ENCODE measurements around the gene NAA60. TPM values are rescaled to one million over a fixed set of nuclear protein-coding genes. Genes with fewer than 3 reads are reported as not detected.
"Not testable (repeated sequence)": the region's sequence is repeated elsewhere in the genome, so short reads cannot be mapped to it uniquely, and the experiment has no call there.

The NAA60 gene
- total and polyA plus RNA-seq, 2 of the 13 experiments (the other 11 are each of a cell fraction or from before 2014, with no cell fraction given), result 14.7 to 32.0 TPM

DNA sequence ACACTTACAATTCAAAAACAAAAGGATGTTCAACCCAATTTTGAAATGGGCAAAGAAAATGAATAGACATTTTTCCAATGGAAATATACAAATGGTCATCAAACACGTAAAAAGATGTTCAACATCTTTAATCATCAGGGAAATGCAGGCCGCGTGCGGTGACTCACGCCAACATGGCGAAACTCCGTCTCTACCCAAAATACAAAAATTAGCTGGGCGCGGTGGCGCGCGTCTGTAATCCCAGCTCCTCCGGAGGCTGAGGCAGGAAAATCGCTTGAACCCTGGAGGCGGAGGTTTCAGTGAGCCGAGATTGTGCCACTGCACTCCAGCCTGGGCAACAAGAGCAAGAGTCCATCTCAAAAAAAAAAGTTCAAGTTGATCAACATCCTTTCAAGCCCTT, 55.5 kb downstream of the NAA60 start (continued):
- TF ChIP-seq ZNF451 (CRISPR knock-in tag; IDR thresholded peaks at IDR 0.05), result no peak
- TF ChIP-seq GTF2F1 (IDR thresholded peaks at IDR 0.05; ENCODE audit: low read length), result no peak
- TF ChIP-seq ZSCAN29 (CRISPR knock-in tag; conservative IDR thresholded peaks at IDR 0.05), result no peak
- no peak for TF ChIP-seq CHCHD3 (CRISPR knock-in tag; IDR thresholded peaks at IDR 0.05)
- TF ChIP-seq DPF2 (CRISPR knock-in tag; IDR thresholded peaks at IDR 0.05; ENCODE audit: borderline replicate concordance, low read depth), result no peak
- TF ChIP-seq CC2D1A (CRISPR knock-in tag; IDR thresholded peaks at IDR 0.05), result no peak
- TF ChIP-seq RFXANK (CRISPR knock-in tag; IDR thresholded peaks at IDR 0.05), result no peak

- H2AFZ ChIP-seq (ENCODE audit: low read length); ATAC-seq; FAIRE-seq; H3K79me2 ChIP-seq (ENCODE audit: insufficient read depth, low read length); DNase-seq (ENCODE audit: low spot score); H3K9me3 ChIP-seq (ENCODE audit: low read length); H3K36me3 ChIP-seq (replicated peaks in 1 of 2; ENCODE audit: control insufficient read depth in 1 of 2, insufficient read depth in 2 of 2, low read length in 2 of 2); H3K27me3 ChIP-seq (ENCODE audit: control insufficient read depth in 1 of 2, insufficient read depth in 2 of 2, low read length in 2 of 2); H4K20me1 ChIP-seq (ENCODE audit: insufficient read depth, low read length); in situ Hi-C loops (cut with HindIII; ENCODE audit: extremely low pct_ligation_motif_present, low pct_unique_long_range_greater_than_20kb): not testable (repeated sequence)
- Histone ChIP-seq H3K4me3 (replicated peaks in 1 of 3; ENCODE audit: insufficient read depth in 1 of 3, low read depth in 2 of 3, low read length in 3 of 3) (peak overlapping the region; percentile 68 to 81 (median 70)), H3K4me2 (ENCODE audit: low read depth, low read length) (peak overlapping the region; percentile 72), H3K9ac (ENCODE audit: insufficient read depth, low read depth, low read length) (peak overlapping the region; percentile 71), H3K4me1 (ENCODE audit: insufficient read depth, low read length) (peaks cover 15% of the 10 kb centered on the region), H3K27ac (ENCODE audit: extremely low read length, insufficient read depth, low read length) (peak overlapping the region; percentile 83)
- BruUV-seq (replicated peaks), result TSS peak; percentile 83
- TF ChIP-seq SP140L (CRISPR knock-in tag; IDR thresholded peaks at IDR 0.05; ENCODE audit: borderline replicate concordance) (0 out of 2 replicates have a peak, but pooled peaks have one; percentile 8), REL (CRISPR knock-in tag; conservative IDR thresholded peaks at IDR 0.05) (0 out of 2 replicates have a peak, but pooled peaks have one; percentile 6), ZNF460 (CRISPR knock-in tag; IDR thresholded peaks at IDR 0.05; ENCODE audit: borderline replicate concordance) (peak; percentile 83), PLSCR1 (CRISPR knock-in tag; IDR thresholded peaks at IDR 0.05; ENCODE audit: borderline replicate concordance) (0 out of 2 replicates have a peak, but pooled peaks have one; percentile 22), MTF1 (CRISPR knock-in tag; IDR thresholded peaks at IDR 0.05) (0 out of 2 replicates have a peak, but pooled peaks have one; percentile 1)
- TF ChIP-seq, protein P1, sequence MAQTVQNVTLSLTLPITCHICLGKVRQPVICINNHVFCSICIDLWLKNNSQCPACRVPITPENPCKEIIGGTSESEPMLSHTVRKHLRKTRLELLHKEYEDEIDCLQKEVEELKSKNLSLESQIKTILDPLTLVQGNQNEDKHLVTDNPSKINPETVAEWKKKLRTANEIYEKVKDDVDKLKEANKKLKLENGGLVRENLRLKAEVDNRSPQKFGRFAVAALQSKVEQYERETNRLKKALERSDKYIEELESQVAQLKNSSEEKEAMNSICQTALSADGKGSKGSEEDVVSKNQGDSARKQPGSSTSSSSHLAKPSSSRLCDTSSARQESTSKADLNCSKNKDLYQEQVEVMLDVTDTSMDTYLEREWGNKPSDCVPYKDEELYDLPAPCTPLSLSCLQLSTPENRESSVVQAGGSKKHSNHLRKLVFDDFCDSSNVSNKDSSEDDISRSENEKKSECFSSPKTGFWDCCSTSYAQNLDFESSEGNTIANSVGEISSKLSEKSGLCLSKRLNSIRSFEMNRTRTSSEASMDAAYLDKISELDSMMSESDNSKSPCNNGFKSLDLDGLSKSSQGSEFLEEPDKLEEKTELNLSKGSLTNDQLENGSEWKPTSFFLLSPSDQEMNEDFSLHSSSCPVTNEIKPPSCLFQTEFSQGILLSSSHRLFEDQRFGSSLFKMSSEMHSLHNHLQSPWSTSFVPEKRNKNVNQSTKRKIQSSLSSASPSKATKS (CRISPR knock-in tag; IDR thresholded peaks at IDR 0.05), result 0 out of 2 replicates have a peak, but pooled peaks have one; percentile 22
- ChIA-PET POLR2A (interaction anchor here (1.2 to 1.7 kb wide), 3 partner anchors 44 to 218 kb away, joined by 3 to 6 read pairs (median 4); partner anchors contain the start of gene ZNF263), CTCF (ENCODE audit: low intra/inter-chr PET ratio, low total read pairs) (interaction anchor here (0.7 to 1.4 kb wide), 2 partner anchors 44 to 137 kb away, joined by 3 read pairs; no protein-coding TSS in a partner anchor)
- WGBS (ENCODE audit: low lambda C conversion rate), result 10% methylated on average over 11 of the region's 24 CpGs
- intact Hi-C loops (cut with micrococcal nuclease; ENCODE audit: unreplicated experiment), result loop anchor here (2.0 kb wide), 1 partner anchor 235 kb away; no protein-coding TSS in a partner anchor
Measured at GRCh38 chr16:3501412-3501761, 57.9 kb downstream of the NAA60 start.
